GM15510 (cell line): Measurements from ENCODE around the gene ARPC2.

Experiments
- POLR2A ChIP-seq: IDR thresholded peaks from 3 replicates; pipeline ENCODE4 v1.6.1; 2011; ENCODE audit warnings: borderline replicate concordance; ENCODE audit not compliant: insufficient read length; ENCODE audit errors: extremely low read depth

ARPC2 gene

DNA sequence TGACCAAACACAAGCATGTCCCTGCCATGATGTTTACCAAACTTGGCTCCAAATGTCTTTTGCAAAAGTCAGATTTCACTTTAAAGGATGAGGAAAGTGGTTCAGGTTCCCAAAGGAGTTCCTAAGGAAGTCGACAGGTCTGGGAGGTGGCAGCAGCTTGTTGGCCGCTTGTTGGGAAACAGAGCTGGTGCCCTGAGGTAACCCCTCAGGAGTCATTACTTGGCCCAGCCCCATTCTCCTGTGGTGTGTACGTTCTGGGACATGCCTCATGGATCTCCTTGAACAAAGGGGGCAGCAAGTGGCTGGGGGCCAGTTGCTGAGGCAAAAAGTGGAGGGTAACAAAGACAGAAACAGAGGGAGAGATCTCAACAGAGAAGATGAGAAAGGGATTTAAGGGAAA is 64.5 kb downstream of the ARPC2 start:
- no peak for TF ChIP-seq POLR2A

DNA sequence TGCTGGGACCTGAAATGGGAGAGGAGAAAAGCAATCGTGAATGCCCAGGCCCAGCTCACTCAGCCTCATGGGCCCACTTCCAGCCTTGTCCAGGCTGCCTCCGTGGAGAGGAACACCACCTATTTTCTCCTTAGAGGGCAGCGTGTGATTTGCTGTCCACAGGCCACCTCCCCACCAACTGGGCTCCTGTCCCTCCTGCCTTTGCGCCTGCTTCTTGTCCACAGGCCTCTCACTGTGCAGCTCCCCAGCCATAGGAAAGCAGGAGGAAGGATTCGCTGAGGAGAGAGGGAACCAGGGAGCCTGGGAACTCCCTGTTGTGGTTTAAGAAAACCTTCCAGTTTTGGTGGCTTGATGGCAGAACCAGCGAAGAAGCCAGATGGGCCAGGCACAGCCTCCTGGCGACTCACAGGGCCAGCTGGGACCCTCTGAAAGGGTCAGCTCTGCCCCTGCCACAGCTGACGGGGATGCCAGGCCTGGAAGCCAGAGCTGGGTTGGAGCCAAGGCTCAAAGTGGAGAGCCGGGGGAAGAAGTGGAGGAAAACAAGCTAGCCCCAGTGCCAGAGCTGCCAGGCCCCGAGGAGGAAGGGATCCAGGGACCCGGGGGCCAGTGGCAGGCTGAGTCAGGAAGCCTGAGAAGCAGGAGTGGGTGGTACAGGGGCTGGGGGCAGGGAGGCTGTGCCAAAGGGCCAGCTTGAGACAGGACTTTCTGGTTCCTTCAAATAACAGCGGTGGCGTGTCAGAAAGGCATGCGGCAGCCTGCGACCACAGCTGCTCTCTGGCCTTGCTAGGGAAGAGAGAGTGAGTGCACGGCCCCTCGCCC is 65.4 kb downstream of the ARPC2 start:
- TF ChIP-seq POLR2A: no peak

DNA sequence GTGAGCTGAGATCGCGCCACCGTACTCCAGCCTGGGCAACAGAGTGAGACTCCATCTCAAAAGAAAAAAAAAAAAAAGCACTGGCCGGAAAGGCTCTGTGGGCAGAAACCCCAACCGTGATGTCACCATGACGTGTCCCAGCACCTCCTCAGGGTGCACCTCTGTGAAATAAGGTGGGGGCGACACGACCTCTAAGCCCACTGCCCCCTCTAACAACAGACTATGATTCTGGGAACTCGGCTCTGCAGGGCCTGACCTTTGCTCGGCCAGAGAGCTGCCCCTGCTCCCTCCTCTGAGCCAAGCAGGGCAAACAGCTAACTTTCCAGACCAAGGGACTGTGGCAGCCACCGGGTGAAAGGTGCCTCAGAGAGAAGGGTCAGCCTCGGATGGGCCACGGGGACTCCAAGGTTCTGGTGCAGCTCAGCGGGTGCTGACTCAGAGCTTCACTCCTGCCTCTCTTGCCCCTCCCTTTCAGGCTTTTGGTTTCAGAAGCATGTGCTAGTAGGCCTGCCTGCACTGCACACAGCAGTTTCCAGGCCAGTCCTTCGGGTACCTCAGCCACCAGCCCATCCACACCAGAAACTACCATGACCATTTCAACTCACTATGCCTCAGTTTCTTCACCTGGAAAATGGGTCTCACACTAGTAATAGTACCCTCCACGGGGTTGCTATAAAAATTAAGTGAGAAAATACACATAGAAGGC is 67.3 kb downstream of the ARPC2 start:
- no peak for TF ChIP-seq POLR2A

DNA sequence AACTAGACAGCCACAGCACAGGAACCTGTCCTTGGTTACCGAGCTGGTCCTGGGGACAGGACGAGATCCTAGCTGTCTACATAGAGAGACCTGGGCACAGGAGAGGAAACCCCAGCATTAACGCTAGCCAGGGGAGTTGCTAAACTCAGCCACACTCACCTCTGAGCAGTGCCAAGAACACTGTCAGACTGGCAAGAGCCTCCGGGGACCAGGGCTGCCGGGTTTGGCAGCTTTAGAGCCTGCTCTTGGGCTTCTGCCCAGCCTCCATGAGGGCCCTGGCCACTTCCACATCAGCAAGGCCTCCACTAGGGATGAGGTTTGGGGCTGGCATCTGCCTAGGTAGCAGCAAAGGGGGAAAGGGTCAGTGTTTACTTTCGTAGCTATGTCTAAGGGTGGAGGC is 68.6 kb downstream of the ARPC2 start:
- no peak for TF ChIP-seq POLR2A

DNA sequence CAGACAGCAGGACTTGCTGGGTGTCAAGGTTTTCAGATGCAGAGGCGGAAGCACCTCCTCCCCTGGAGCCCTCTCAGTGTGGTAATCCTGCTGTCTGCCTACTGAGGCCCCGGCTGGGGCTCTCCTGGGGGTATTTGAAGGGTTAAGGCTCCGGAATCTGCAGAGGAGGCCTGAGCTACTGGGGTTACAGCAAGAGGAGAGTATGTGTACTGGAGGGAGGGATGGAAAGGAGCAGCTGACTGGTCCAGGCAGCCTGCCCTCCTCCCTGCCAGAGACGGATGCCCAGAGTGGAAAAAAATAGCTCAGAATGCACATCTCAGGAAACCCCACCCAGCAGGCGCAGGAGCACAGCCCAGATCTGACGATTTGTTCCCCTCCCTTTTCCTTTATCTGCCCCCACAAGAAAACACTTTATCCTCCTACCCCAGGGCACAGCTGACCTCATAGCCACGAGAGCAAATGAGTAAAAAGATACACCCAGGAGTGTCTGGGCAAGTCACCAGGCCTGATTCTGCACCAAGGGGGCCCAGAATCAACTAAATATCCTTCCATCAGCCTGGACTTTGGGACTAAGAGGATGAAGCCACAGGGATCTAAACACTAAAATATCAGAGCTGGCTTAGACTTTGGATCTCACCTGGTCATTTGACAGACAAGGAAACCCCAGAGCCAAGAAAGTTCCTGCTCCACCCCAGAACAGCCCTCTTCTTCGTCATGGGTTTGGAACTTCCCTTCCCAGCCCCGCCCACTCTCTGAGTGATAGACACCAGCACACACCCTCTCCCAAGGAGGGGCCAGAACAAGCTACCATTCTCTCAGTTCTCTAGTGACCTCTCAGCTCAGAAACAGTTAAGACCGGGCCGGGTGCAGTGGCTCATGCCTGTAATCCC is 69.8 kb downstream of the ARPC2 start:
- peak; percentile 21 for TF ChIP-seq POLR2A

DNA sequence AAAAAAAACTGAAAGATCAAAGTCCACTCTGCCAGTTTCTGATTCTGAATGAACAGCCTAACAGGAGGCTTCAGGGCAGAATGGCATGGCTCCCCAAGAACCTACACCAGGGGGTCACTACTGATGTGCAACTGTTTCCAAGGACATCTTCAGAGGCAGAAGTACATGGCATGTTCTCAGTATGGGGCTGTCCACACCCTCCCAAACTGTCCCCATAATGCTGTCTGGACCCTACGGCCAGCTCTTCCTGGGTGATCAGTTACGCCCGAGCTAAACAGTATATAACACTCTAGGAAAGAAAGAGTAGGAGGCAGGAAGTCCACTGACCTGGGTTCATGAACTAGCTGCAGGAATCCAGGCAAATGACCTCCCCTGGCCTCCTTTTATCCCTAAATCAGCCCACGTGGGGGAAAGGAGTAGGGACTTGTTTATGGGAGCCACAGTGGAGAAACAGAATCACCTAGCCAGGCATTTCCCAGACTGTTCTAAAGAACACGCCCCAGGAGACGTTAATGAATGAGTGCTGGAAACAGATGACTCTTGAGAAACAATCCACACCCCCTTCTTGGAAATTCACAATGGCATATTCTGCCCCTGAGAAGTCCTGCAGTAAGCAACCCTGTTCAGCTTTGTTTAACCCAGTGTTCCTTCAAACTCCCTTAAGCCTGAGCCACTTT is 72.8 kb downstream of the ARPC2 start:
- TF ChIP-seq POLR2A: no peak

DNA sequence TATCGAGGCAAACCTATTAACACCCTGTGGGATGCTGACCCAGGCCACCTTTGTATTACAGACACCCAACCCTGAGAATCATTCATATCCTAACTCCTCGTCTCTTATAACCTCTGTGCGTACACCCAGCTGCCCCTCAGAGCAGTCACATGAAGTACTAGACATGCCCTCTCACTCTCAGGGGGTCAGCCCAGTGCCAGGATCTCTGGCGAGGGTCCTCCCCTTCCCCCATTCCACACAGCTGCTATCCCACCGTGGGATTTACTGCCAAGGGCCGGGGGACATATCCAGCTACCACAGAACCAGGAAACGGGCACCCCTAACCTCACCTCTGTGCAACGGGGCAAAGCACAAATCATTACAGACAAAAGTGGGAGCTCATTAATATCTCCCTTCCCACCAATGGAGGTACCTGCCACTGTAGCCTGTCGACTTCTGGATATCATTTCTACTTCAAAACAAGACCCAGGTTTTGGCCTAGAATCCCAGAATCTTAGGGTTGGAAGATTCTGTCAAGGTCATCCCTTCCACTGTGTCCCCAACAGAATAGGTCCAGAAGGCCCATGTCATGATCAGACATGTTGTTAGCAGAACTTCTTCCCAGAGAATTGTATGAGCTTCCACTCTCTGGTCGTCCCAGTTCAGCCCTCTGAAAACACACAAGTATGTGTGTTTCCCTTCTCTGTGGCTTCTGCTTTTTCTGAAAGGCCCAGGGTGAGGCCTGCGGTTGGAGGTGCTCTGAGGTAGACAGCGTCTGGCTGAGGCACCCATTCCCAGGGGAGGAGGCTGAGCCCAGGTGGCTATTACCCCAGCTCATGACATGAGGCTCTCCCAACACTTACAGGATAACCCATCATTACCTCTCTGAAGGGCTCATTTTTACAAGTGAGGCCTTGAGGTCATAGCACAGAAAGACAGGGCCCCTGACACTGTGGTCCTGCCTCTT is 73.6 kb downstream of the ARPC2 start:
- no peak for TF ChIP-seq POLR2A

DNA sequence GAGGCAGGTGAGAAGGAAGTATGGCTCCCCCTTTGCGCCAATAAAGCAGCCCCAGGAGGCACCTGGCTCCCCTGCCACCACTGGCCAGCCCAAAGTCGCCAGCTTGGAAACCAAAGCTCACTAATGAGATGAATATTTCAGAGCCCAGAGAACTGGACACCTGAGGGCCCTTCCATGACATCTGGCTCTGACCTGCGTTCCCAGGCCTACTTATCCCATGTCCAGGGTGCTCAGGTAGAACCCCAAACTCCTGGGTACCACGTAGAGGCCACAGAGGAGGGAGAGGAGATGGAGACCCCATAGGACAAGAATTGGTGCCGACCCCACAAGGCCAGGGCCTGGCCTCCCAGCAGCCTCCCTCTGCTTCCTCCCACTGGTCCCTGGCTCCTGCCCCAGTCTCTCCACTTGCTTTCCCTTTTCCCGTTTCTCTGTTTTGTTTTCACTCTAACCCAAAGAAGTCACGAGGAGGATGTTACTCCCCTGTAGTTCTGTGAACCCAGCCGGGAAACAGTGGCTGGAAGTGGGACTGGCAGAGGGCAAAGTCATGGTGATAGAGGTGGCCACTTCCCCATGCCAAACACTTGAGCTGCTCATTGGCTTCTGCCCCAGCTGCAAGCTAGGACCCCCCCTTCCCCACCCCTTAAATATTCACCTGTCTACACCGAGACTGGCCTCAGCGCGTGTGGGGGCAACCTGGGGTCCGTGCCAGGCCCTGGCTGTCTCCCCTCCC is 74.5 kb downstream of the ARPC2 start:
- TF ChIP-seq POLR2A: no peak

DNA sequence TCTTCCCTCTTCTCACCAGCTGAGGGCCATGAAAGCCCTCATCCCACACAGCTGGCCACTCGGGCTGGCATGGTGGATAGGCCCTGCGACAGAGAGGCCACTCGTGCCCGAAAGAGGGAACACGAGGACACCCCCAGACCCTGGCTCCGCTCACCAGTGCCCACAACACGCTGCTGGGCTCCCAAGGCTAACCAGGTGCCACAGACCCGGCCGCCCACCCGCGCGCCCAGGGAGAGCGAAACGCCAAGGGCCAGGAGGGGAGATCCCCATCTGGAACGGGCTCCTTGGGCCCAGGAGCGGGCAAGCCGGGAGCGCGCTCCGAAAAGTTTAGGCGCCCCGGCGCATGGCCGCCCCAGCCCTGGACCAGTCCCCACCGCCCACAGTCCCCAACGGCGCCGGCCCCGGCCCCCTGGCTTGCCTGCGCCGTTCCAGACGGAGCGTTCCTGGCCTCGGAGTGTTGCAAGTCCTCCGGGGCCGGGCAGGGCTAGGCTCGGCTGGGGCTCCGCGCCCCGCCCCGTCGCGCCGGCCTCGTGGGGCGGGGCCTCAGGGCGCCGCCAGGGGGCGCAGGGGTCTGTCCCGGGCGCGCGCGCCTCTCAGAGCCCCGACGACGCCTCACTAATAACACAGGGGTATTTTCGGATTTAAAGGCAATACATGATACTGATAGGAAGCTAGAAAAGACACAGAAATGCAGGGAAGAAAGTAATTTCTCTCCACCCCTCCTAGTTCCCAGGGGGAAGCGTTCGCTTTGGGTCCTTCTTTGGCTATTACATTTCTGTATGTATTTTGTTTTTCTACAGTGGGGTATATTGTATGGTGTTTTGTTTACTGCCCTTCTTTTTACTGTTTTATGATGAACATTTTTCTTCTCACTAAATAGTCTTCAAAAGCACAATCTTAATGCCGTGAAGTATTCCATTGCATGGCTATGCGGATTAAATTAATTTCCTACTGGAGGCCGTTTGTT is 75.3 kb downstream of the ARPC2 start, which contains the start of gene TMBIM1:
Gene TMBIM1, minus strand, starts transcription at position 456 of the 967 bp plus-strand sequence. CDS start 10,362 bp downstream, outside the sequence.
- peak; percentile 58 for TF ChIP-seq POLR2A

DNA sequence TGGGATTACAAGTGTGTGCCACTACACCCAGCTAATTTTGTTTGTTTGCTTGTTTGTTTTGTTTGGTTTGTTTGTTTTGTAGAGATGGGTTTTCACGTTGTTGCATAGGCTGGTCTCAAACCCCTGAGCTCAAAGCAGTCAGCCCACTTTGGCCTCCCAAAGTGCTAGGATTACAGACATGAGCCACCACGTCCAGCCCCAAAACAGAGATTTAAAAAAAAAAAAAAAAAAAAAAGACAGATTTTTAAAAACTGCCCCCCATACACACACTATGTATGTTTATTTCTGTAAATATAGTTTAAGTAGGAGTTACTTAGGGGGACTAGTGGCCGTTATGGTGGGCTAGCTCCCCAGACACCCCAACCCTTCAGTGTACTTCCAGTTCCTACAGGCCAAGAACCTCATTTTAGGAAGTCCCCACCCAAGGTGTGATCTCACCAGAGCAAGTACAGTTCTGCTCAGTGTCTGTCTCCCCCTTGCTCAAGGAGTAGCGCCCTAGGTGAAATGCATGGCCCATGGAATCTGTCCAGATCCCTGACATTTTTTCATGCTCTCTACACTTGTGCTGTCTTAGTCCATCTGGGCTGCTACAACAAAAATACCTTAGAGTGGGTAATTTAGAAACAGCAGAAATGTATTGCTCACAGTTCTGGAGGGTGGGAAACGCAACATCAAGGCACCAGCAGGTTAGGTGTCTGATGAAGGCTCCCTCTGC is 76.9 kb downstream of the ARPC2 start:
- TF ChIP-seq POLR2A: no peak

DNA sequence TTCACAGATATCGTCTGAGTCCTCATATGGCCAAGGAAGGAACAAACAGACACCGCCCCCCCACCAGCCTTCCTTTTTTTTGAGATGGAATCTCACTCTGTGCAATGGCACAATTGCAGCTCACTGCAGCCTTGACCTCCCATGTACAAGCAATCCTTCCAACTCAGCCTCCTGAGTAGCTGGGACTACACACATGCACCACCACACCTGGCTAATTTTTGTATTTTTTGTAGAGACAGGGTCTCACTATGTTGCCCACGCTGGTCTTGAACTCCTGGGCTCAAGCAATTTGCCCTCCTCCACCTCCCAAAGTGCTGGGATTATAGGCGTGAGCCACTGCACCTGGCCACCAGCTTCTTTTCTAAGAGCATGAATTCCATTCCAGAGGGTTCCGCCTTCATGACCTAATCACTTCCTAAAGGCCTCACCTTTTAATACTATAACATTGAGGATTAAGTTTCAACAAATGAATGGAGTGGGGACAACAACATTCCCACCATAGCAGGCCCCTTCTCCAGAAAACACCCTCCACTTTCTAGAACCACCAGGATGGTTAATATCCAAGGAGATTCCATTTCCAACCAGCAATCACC is 77.5 kb downstream of the ARPC2 start:
- no peak for TF ChIP-seq POLR2A
